Measurements from ENCODE around the gene SLC25A34.

The SLC25A34 gene

DNA sequence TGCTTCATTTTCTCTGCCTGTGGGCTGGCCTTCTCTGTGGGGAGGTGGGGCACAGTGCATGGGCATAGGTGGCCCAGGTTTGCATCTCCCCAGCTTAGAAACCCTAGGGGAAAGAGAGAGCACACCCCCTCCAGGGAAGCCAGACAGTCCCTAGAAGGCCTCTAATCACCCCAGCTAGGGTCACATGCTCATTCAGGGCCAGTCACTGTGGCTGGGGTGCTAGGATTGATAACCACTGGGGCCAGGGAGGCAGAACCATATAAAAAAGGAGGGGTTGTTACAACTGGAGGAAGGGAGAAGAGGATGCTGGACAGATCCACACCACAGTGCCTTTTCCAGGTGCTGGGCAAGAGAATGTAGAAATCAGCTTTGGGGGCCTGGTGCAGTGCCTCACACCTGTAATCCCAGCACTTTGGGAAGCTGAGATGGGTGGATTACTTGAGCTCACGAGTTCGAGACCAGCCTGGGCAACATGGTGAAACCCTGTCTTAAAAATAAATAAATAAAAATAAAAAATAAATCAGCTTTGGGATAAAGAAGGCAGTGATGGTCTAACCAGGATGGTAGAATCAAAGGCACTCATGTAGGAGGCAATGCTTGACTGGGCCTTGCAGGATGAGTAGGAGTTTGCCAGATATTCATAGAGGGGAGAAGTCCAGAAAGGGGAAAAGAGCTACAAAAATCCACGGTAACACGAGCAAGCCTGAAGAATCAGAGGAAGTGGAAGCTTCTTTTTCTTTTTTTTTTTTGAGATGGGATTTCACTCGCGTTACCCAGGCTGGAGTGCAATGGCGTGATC is 42.0 kb downstream of the SLC25A34 start:
- TF ChIP-seq, protein P1, sequence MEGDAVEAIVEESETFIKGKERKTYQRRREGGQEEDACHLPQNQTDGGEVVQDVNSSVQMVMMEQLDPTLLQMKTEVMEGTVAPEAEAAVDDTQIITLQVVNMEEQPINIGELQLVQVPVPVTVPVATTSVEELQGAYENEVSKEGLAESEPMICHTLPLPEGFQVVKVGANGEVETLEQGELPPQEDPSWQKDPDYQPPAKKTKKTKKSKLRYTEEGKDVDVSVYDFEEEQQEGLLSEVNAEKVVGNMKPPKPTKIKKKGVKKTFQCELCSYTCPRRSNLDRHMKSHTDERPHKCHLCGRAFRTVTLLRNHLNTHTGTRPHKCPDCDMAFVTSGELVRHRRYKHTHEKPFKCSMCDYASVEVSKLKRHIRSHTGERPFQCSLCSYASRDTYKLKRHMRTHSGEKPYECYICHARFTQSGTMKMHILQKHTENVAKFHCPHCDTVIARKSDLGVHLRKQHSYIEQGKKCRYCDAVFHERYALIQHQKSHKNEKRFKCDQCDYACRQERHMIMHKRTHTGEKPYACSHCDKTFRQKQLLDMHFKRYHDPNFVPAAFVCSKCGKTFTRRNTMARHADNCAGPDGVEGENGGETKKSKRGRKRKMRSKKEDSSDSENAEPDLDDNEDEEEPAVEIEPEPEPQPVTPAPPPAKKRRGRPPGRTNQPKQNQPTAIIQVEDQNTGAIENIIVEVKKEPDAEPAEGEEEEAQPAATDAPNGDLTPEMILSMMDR (IDR thresholded peaks at IDR 0.05; ENCODE audit: extremely low read depth, missing control alignments) = no peak
- no peak for DNase-seq (ENCODE audit: low spot score)

DNA sequence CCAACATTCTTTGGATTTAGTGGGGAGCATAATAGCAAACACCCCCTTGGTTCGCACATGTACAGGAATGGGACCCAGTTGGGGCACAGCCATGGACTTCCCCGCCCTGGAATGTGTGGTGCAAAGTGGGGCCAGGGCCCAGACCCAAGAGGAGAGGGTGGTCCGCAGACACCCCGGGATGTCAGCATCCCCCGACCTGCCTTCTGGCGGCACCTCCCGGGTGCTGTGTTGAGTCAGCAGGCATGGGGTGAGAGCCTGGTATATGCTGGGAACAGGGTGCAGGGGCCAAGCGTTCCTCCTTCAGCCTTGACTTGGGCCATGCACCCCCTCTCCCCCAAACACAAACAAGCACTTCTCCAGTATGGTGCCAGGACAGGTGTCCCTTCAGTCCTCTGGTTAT is 49.6 kb downstream of the SLC25A34 start:
- DNase-seq (ENCODE audit: low spot score) = no peak

DNA sequence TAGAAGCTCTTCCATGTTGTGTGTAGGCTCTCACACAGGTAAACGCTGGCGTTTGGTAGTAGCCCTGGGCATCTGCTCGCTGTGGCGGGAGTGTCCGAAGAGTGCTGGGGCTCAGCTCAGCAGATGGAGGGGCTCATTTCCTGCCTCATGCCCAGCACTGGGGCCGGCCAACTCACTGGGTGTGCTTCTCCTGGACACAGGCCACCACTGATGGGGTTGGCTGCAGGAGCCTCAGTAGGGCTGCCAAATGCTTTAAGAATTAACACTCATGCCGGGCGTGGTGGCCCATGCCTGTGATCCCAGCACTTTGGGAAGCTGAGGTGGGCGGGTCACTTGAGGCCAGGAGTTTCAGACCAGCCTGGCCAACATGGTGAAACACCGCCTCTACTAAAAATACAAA is 50.5 kb downstream of the SLC25A34 start:
- TF ChIP-seq, protein P1 (IDR thresholded peaks at IDR 0.05; ENCODE audit: extremely low read depth, missing control alignments) = no peak
- DNase-seq (ENCODE audit: low spot score) = no peak

More for the DNA sequence above, 49.6 kb downstream of the SLC25A34 start:
- TF ChIP-seq, protein P1 (IDR thresholded peaks at IDR 0.05; ENCODE audit: extremely low read depth, missing control alignments) = no peak

DNA sequence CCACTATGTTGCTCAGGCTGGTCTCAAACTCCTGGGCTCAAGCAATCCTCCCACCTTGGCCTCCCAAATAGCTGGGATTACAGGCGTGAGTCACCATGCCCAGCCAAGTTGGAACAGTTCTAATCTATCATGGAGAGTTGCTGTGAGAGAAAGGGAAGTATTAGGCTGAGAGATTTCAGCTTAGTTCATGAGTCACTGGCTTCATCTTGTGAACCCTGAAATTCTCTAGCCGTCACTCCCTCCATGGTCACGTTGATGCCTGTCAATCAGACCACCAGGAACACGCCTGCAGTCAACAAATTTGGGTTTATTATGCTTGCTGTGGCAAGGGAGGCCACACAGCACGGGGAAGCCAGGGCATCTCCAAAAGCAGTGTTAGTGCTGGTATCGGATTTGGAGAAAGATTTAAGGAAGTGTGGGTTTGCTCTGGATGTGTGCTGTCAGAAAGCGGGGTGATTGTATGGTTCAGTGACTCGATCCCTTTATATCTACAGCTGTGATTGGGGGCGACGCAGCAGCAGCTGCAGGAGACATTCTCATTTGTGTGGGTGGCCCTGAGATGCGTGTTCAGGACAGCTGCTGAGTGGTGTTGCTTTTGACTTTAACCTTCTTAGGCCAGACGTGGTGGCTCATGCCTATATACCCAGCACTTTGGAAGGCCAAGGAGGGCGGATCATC is 52.7 kb downstream of the SLC25A34 start:
- TF ChIP-seq, protein P1 (IDR thresholded peaks at IDR 0.05; ENCODE audit: extremely low read depth, missing control alignments) = no peak
- DNase-seq (ENCODE audit: low spot score) = no peak

Measured in GM20000 (cell line).